HEK293 (cell line): ENCODE data around the gene KIF20A.

Source experiments
- AEBP2 ChIP-seq: fragments of 450-650 bp; formaldehyde crosslinking; IDR thresholded peaks from 2 replicates; pipeline ENCODE4 v1.5.1; 2016; ENCODE audit warnings: missing biosample characterization, missing genetic modification characterization, borderline replicate concordance
- ATF2 ChIP-seq: fragments of 450-650 bp; formaldehyde crosslinking; IDR thresholded peaks from 2 replicates; pipeline ENCODE4 v1.5.1; 2016; ENCODE audit warnings: missing biosample characterization, missing genetic modification characterization, low read depth
- GLI4 ChIP-seq: fragments of 450-650 bp; formaldehyde crosslinking; IDR thresholded peaks from 2 replicates; pipeline ENCODE4 v1.5.1; 2016; ENCODE audit warnings: missing biosample characterization, missing genetic modification characterization
- HIC1 ChIP-seq: fragments of 450-650 bp; formaldehyde crosslinking; IDR thresholded peaks from 2 replicates; pipeline ENCODE4 v1.5.1; 2016; ENCODE audit warnings: missing biosample characterization, missing genetic modification characterization
- KLF8 ChIP-seq: fragments of 450-650 bp; formaldehyde crosslinking; IDR thresholded peaks from 2 replicates; pipeline ENCODE4 v1.5.1; 2016; ENCODE audit warnings: missing biosample characterization, missing genetic modification characterization
- KLF9 ChIP-seq: fragments of 450-650 bp; formaldehyde crosslinking; IDR thresholded peaks from 2 replicates; pipeline ENCODE4 v1.5.1; 2016; ENCODE audit warnings: missing biosample characterization, missing genetic modification characterization, low read depth
- SETDB1 ChIP-seq: IDR thresholded peaks from one replicate; pipeline ENCODE4 v1.6.1; 2017; ENCODE audit warnings: mild to moderate bottlenecking, low read length, moderate library complexity, mixed read lengths; ENCODE audit not compliant: insufficient read length
- SP2 ChIP-seq: fragments of 450-650 bp; formaldehyde crosslinking; IDR thresholded peaks from 2 replicates; pipeline ENCODE4 v1.5.1; 2016; ENCODE audit warnings: missing biosample characterization, missing genetic modification characterization
- ZBTB17 ChIP-seq: fragments of 450-650 bp; formaldehyde crosslinking; IDR thresholded peaks from 2 replicates; pipeline ENCODE4 v1.5.1; 2016; ENCODE audit warnings: missing biosample characterization, missing genetic modification characterization
- ZNF112 ChIP-seq: fragments of 450-650 bp; formaldehyde crosslinking; IDR thresholded peaks from 2 replicates; pipeline ENCODE4 v1.5.0; 2017; ENCODE audit warnings: missing biosample characterization, missing genetic modification characterization
- ZNF148 ChIP-seq: fragments of 450-650 bp; formaldehyde crosslinking; IDR thresholded peaks from 2 replicates; pipeline ENCODE4 v1.5.0; 2017; ENCODE audit warnings: missing biosample characterization, missing genetic modification characterization, borderline replicate concordance
- ZNF169 ChIP-seq: fragments of 450-650 bp; formaldehyde crosslinking; IDR thresholded peaks from 2 replicates; pipeline ENCODE4 v1.5.1; 2016; ENCODE audit warnings: missing biosample characterization, missing genetic modification characterization
- ZNF174 ChIP-seq: fragments of 450-650 bp; formaldehyde crosslinking; IDR thresholded peaks from 2 replicates; pipeline ENCODE4 v1.5.0; 2017; ENCODE audit warnings: missing biosample characterization, mild to moderate bottlenecking, missing genetic modification characterization
- ZNF175 ChIP-seq: fragments of 450-650 bp; formaldehyde crosslinking; IDR thresholded peaks from 2 replicates; pipeline ENCODE4 v1.5.1; 2016; ENCODE audit warnings: missing biosample characterization, missing genetic modification characterization
- ZNF24 ChIP-seq: fragments of 450-650 bp; formaldehyde crosslinking; IDR thresholded peaks from 2 replicates; pipeline ENCODE4 v1.5.1; 2016; ENCODE audit warnings: missing biosample characterization, missing genetic modification characterization
- ZNF302 ChIP-seq: fragments of 450-650 bp; formaldehyde crosslinking; IDR thresholded peaks from 2 replicates; pipeline ENCODE4 v1.5.1; 2016; ENCODE audit warnings: missing biosample characterization, missing genetic modification characterization, low read depth
- ZNF341 ChIP-seq: fragments of 450-650 bp; formaldehyde crosslinking; IDR thresholded peaks from 2 replicates; pipeline ENCODE4; 2016; ENCODE audit warnings: low read depth, missing biosample characterization, missing genetic modification characterization
- ZNF37A ChIP-seq: fragments of 450-650 bp; IDR thresholded peaks from 2 replicates; pipeline ENCODE4 v1.5.1; 2018; ENCODE audit warnings: missing biosample characterization, missing genetic modification characterization
- ZNF449 ChIP-seq: fragments of 450-650 bp; formaldehyde crosslinking; IDR thresholded peaks from 2 replicates; pipeline ENCODE4 v1.5.1; 2017; ENCODE audit warnings: missing biosample characterization, mild to moderate bottlenecking, missing genetic modification characterization, moderate library complexity
- ZNF518A ChIP-seq: fragments of 450-650 bp; formaldehyde crosslinking; conservative IDR thresholded peaks from 2 replicates; pipeline ENCODE4 v1.5.1; 2016; ENCODE audit warnings: low read depth, missing biosample characterization, missing genetic modification characterization
- ZNF600 ChIP-seq: fragments of 450-650 bp; formaldehyde crosslinking; IDR thresholded peaks from 2 replicates; pipeline ENCODE4 v1.5.1; 2016; ENCODE audit warnings: missing biosample characterization, missing genetic modification characterization
- ZNF621 ChIP-seq: fragments of 450-650 bp; formaldehyde crosslinking; IDR thresholded peaks from 2 replicates; pipeline ENCODE4 v1.5.1; 2017; ENCODE audit warnings: missing biosample characterization, missing genetic modification characterization
- ZNF624 ChIP-seq: fragments of 450-650 bp; formaldehyde crosslinking; IDR thresholded peaks from 2 replicates; pipeline ENCODE4 v1.5.1; 2017; ENCODE audit warnings: missing biosample characterization, missing genetic modification characterization
- ZNF626 ChIP-seq: fragments of 450-650 bp; sonication (Bioruptor Pico); formaldehyde crosslinking; IDR thresholded peaks from 2 replicates; pipeline ENCODE4 v1.5.1; 2018; ENCODE audit warnings: missing biosample characterization, missing genetic modification characterization, inconsistent platforms
- ZNF768 ChIP-seq: fragments of 450-650 bp; formaldehyde crosslinking; IDR thresholded peaks from 2 replicates; pipeline ENCODE4 v1.5.1; 2018; ENCODE audit warnings: missing biosample characterization, mild to moderate bottlenecking, missing genetic modification characterization
- ZSCAN16 ChIP-seq: fragments of 450-650 bp; formaldehyde crosslinking; IDR thresholded peaks from 2 replicates; pipeline ENCODE4 v1.5.1; 2016; ENCODE audit warnings: missing biosample characterization, missing genetic modification characterization

The KIF20A gene

GRCh38 chr5:138129347-138129746, 49.6 kb upstream of the KIF20A start (continued):
- TF ChIP-seq ZNF518A (no peak), AEBP2 (tag by site-specific recombination) (no peak), ZNF175 (tag by site-specific recombination) (no peak), ZNF621 (tag by site-specific recombination) (no peak), ZBTB17 (tag by site-specific recombination) (no peak), SP2 (no peak), ZNF37A (no peak), GLI4 (no peak), ZNF302 (tag by site-specific recombination) (no peak), ZNF169 (tag by site-specific recombination) (no peak), KLF8 (tag by site-specific recombination) (peak; percentile 70), ZNF24 (tag by site-specific recombination) (no peak), HIC1 (no peak), KLF9 (tag by site-specific recombination) (no peak), ZNF174 (tag by site-specific recombination) (no peak), ZNF600 (tag by site-specific recombination) (no peak), ATF2 (tag by site-specific recombination) (no peak), SETDB1 (no peak), ZNF768 (no peak), ZNF341 (tag by site-specific recombination) (no peak), ZNF626 (tag by site-specific recombination) (no peak), ZNF624 (tag by site-specific recombination) (no peak), ZNF148 (no peak), ZSCAN16 (tag by site-specific recombination) (no peak), ZNF112 (tag by site-specific recombination) (no peak), ZNF449 (no peak)
